Measurements from ENCODE around the gene ARMH1.

Gene ARMH1

GRCh38 chr1:44634606-44635189 is 39.8 kb upstream of the ARMH1 start:
- TF ChIP-seq CTCF (IDR thresholded peaks at IDR 0.05), result no peak

- no peak for TF ChIP-seq CTCF (IDR thresholded peaks at IDR 0.05)
These were observed 39.1 kb upstream of the ARMH1 start for GRCh38 chr1:44635439-44635838.

GRCh38 chr1:44636083-44636687 is 38.3 kb upstream of the ARMH1 start:
- no peak for TF ChIP-seq CTCF (IDR thresholded peaks at IDR 0.05)

GRCh38 chr1:44636688-44637598 is 37.6 kb upstream of the ARMH1 start:
- TF ChIP-seq CTCF (IDR thresholded peaks at IDR 0.05), result no peak

- TF ChIP-seq CTCF (IDR thresholded peaks at IDR 0.05), result no peak
These were observed 36.7 kb upstream of the ARMH1 start for GRCh38 chr1:44637702-44638411.

- TF ChIP-seq CTCF (IDR thresholded peaks at IDR 0.05), result no peak
These were observed 34.2 kb upstream of the ARMH1 start for GRCh38 chr1:44640200-44640853.
